Fibroblast of upper back skin (primary cell): ENCODE data around the gene LRBA.

Source experiments
- DNase-seq: peaks from one replicate; pipeline ENCODE4 v3.0.0-alpha.2; 2013

Gene LRBA

DNA sequence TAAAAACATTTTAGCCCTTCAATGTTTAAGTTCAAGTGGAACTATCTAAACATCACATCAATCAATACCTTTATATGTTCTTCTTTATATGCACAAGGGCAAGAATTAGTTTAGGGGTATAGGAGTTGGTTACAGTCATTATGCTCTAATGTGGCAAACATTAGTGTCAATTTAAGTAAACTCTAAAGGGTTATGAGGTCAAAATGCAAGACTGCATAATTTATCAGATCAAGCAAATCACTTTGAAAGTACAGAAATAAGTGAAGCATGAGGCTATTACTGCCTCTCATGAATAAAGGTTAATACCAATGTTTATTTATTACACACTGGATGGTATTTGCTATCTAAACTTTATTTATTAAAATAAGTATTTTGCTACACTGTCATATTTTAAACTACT is 373.5 kb downstream of the LRBA start:
- DNase-seq = no peak

DNA sequence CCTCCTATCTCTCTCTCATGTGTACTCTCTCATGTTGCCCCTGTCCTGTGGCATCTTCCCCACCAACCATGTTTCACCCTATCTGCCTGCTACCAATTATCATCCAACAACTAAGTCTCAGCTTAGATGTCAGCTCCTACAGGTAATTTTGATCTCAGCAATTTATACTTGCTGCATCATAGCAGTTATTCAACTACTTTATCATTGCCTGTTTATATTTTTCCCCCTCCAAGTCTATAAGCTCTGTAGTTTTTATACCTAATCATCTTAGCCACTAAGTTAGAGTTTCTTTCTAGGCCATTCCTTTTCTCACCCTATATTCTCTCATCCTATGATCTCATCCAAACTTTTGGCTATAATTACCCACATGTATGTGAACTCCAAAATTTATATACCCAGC is 382.4 kb downstream of the LRBA start:
- DNase-seq = no peak

DNA sequence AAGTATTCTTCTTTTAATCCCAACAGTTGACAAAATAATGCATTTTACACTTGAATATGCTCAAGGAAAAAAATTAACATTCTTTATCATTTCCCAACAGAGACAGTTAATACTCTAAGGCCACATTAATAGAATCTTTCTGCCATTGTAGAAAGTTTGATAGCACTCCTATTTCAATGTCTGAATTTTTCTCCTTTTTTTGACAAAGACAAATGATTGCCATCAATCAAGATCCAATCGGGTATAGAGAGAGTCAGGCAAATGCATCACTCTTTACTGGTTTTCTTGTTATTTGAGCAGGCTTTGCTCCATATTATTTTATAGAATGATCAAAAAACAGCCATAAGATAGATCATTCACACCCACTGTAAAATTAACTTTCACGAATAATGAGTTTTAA is 387.0 kb downstream of the LRBA start:
- no peak for DNase-seq

DNA sequence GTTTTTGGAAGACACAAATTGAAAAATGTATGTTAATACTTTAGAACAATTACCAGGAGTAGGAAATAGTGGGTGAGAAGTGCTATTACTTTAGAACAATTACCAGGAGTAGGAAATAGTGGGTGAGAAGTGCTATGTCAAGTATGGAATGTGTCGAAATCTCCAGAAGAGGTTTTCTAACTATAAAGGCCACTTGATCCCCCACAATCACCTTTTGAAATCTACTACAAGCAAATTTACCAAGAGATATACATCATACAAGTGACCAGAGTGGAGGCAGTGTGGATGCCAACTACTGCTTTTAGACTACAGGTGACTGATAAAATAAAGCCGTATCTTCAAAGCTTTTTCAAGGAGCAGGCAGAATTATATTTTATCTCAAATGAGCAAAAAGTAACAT is 390.1 kb downstream of the LRBA start:
- no peak for DNase-seq

DNA sequence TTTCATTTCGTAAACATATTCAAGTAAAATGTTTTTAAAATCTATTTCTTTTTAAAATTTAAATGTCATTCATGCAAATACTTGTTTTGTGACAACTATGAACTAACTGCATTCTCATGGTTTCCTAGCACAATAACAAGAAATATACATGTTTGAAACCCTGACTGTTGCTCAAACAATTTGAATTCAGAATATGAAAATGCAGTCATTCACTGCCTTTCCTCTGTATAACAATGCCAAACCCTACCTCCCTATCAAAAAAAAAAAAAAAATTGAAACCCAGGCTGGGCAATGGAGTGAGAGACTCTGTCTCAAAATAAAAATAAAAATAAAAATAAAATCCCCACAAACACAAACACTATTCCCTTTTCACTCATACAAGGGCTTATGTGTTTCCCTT is 391.0 kb downstream of the LRBA start:
- no peak for DNase-seq

DNA sequence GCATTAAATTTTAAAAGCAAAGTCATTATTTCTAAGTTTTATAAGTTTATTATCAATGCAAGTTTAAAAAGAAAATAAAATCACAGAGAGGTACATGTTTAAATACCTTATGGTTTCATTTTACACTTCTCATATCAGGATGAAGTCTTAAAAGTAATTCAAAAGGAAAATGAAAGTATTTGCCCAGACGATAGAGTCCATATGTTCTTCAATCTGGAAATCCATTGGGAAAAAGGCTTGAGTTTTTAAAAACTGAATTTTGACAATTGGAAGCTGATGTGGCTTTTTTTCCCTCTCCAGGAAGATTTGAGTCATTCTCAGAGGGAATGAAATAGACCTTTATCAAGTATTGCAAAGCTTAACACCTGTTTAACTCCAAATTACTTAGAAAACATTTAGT is 396.0 kb downstream of the LRBA start:
- DNase-seq = peak; percentile 40

DNA sequence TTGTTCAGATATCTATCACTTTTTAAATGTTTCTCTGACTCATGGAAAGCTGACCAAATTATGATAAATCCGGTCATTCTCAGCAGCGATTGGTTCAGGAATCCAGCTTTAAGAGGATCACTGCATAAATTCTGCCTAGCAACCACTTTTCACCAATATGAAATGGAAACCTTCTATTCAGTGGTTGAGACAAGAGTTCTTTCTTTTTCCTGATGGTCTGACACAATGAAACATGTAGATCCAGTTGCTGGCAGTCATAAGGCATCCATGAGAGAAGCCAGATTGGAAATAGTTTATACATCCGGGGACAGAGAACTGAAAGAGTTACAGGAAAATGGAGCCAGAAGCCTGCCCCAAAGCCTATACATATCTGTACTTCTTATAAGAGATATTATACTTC is 406.0 kb downstream of the LRBA start:
- DNase-seq = no peak

DNA sequence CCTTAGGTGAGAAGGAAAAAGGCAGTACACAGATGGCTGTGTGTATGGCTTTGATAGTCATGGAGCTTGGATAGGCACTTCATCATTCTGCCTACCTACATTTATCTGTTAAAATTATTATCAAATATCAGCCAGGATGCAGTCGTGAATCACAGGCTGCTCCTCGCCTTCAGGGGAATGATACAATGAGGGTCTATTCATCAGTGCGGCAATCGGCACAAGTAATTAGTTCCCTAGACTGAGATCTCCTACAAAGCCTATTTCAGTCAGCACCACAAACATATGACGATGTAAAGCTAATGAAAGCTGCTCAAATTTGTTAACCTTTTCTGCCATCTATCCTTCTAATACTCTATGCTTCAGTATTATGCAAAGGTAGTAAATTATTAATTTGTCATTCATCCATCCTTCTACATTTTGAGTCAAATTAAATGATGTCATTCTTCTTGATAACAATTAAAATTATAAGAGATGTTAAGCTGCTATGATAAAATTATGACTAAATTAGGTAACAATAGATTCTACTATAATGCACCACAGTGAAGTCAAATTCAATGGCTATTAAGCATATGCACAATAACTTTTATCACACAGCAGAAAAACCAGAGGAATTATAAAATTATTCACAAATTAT is 414.2 kb downstream of the LRBA start:
- DNase-seq = no peak

DNA sequence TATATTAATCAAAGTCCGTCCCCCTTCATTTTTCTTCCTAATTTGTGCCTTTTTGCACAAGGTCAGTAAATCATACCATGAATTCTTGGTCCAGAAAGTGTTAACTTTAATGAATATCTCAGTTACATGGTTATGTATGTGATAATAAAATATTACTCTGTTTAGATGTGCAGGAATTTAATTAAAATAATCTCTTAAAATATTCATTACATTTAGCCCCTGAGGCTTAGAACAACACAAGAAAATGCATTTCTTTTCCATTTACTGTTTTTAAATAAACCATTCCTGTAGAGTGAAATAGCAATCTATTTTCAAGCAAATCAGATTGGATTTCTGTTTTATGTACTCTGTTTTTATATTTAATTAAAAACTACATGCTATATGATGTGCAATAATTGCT is 415.5 kb downstream of the LRBA start:
- no peak for DNase-seq

DNA sequence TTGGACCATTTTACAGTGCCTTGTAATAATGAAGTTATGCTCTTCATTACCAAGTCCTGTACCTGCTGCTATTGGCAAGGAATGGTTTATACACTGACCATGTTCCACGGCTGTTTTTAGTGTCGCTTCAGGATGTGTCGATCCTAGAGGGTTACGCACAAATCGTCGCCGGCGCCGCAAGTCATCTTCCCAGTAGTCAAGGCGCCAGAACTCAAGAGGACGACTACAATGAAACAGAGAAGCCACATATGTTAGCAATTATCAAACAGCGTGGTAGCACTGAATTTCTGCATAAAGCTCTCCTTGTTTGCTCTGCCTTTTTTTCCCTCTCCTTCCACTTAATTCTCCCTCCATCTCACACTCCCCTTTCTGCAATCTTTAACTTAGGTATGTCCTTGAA is 416.2 kb downstream of the LRBA start:
- peak; percentile 41 for DNase-seq

DNA sequence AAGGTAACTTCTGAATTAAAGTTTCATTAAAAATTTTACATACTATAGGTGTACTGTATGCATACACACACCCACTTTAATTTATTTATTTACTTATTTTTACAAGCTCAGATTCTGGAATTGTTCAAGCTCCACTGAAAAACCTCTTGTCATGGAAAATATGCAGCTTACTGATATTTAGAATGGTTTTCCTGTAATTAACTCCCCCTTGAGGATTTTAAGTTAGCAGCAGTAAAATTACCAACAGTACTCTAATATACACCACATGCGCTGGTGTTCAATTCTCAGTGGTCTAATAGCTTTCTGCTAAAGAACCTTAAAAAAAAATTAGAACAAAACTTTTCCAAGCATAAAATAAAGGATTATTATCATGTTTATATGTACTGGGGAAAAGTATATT is 421.1 kb downstream of the LRBA start:
- DNase-seq = peak; percentile 34

DNA sequence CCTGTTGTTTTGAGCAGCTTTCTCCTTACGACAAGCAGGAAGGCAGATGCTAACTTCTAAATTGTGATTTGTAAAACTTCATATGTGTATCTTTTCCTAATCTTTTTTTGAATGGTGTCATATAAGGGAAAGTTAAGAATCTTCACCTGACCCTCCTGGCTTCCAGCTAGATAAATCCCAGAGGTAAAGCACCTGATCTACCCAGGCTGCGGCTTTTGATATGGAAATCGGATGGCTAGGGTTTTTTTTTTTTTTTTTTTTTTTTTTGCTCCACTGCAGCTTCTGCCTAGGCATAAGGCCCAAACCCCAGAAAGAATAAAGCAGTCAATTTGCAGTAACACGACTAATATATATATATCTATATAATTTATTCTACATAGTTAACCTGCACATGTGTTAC is 423.2 kb downstream of the LRBA start:
- no peak for DNase-seq

DNA sequence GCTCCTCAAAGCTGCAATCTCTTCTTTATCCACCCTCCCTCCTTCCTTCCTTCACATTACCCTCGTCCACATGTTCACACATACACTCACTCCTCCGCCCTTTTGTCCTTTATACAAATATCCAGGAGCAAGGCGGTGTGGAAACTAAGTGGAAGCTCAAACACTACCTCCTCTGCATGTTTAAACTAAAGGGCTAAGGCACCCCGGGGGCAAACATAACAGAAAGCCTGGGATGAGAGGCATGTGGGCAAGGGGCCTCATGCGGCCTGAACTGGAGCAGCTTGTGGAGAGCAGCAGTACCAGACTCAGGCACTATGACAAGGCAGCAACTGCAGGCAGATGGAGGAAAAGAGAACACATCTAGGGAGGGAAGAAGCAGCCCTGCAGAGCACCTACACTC is 423.7 kb downstream of the LRBA start:
- no peak for DNase-seq

DNA sequence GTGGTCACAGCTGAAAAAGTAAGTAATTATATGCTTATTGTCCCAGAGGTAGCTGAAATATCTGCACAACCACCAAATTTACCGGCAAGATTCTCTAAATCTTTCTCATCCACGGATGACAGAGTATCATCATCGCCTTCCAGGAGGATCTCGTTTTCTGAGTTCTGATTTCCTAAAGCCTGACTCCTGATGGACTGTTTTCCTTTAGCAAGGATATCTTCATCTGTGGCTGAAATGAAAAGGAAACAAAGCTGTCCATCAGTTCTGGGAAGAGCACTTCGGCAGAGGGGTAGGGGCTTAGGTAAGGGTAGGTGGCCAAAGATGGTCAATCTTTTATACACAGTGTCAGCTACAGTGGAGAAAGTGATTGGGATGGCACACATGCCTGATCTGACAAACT is 424.5 kb downstream of the LRBA start:
- no peak for DNase-seq

DNA sequence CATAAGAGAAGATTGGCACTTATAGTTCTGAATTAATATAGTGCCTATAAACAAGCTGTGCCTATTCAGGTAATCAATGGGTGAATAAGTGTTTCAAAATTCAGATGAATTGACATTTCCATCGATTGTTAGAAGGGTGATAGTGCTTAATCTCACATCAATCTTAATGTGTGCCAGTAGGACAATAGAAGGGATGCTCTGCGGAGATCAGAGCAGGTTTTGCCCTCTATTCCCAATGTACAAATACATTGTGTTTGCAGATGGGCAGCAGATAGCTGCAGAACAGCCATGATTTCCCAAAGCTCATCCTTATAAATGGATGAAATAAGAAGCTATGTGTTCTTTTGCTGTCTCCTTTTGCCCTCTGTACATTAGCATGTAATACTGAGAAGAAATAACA is 425.9 kb downstream of the LRBA start:
- no peak for DNase-seq

DNA sequence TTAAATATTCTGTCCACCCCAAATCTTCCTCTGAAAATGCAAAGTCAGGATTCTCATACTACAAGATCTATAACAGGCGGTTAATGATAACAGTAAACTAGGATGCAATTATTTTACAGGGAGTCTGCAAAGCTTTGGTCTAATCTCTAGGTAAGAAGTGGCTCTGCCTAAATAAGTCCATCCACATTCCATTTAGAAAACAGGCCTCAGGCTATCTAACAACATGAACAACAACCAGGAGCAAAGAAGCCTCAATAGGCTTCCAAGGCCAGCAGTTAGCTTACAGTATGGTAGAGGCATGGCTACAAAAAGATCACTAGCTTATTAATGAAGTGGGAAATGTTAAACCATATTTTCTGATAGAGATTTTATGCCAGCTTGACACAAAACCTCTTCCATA is 426.8 kb downstream of the LRBA start:
- DNase-seq = no peak

DNA sequence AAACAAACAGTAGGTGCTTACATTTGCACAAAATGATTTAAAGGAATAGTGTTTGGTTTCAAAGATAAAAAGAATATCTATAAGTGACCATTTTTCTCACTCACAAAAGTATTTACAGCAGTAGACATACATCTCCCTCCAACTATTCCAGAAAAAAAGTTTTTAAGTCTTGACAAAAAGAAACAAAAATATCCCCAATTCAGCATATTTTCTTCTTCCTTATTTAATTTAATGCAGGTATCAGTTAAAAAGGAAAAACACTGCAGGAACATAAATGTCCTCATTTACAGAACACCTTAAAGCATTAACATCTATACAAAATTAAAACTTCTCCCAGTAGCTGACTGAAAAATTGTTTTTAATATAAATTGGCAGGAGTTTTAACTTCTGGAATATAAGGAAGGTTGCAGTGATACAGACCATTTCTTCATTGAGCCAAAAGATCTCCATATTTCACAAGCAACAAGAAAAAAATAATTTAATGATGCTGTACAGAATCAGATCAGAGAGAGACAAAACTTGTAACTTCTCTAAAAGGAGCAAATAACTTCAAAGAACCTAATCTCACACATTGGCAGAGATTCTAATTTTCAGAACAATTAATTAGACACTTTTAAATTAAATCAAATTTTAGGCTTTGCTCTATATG is 428.8 kb downstream of the LRBA start:
- no peak for DNase-seq

DNA sequence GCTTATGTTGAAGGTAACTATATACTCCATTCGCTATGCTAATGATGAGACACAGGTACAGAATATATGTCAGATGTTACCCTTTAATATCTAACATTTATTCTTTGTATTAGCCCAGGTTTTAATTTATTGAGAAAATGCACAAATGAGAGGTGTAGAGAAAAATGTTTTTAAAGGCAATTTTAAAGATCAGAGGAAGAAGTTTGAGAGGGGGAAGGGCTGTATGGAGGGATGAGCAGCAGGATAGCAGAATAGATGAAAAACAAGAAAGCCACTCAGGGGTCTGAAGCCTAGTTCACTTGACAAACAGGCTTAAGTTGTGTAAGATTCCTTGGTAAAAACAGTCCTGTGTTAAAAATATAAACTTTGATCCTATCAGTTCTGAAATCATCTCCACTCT is 429.5 kb downstream of the LRBA start:
- DNase-seq = no peak

DNA sequence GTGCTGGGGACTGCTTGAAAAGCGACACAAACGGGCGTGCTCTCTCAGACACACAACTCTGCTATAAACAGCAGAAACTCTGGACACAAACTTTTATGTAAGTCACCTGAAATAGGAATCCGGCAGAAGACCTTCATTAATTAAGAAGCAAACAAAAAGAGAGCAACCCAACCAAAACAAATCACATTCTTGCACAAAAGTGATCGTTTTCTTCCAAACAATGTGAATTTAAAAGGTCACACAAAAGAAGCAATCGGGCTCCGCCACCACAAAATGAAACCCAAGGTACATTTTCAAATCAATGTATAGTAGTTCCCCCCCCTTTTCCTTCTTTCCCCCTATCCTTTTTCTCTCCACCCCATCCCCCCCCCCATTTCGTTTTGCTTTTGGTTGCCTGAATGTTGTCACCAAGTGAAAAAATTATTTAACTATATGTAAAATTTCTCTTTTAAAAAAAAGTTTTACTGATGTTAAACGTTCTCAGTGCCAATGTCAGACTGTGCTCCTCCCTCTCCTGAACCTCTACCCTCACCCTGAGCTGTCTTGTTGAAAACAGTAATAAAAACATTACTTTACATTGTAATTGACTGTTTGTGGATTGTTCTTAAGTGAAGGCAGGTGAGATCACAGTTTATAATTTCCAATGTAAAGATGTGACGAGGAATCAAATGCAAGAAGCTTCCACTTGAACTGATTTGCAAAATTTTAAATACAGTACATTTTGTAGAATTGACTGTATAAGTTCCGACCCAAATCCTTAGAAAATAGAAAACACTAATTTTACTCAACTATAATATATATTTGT is 430.8 kb downstream of the LRBA start:
- DNase-seq = no peak

DNA sequence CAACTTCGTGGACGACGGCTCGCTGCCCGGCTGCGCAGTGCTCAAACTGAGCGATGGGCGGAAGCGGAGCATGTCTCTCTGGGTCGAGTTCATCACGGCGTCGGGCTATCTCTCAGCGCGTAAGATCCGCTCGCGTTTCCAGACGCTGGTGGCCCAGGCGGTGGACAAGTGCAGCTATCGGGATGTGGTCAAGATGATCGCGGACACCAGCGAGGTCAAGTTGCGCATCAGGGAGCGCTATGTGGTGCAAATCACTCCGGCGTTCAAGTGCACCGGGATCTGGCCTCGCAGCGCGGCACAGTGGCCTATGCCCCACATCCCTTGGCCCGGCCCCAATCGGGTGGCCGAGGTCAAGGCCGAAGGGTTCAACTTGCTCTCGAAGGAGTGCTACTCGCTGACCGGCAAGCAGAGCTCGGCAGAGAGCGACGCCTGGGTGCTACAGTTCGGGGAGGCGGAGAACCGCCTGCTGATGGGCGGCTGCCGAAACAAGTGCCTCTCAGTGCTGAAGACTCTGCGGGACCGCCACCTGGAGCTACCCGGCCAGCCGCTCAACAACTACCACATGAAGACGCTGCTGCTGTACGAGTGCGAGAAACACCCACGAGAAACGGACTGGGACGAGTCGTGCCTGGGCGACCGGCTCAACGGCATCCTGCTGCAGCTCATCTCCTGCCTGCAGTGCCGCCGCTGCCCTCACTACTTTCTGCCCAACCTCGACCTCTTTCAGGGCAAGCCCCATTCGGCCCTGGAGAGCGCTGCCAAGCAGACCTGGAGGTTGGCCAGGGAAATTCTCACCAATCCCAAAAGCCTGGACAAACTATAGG is 431.6 kb downstream of the LRBA start:
- peak; percentile 13 for DNase-seq

DNA sequence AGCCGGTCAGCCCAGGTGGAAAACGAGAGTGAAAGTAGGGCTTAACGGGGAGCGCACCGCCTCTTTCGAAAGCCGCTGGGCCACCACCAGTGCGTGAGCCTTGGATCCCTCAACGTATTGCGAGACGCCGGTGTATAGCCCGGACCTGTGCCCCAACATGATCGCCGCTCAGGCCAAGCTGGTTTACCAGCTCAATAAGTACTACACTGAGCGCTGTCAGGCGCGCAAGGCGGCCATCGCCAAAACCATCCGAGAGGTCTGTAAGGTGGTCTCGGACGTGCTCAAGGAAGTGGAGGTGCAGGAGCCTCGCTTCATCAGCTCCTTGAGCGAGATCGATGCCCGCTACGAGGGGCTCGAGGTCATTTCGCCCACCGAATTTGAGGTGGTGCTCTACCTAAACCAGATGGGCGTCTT is 432.2 kb downstream of the LRBA start:
- peak; percentile 20 for DNase-seq

DNA sequence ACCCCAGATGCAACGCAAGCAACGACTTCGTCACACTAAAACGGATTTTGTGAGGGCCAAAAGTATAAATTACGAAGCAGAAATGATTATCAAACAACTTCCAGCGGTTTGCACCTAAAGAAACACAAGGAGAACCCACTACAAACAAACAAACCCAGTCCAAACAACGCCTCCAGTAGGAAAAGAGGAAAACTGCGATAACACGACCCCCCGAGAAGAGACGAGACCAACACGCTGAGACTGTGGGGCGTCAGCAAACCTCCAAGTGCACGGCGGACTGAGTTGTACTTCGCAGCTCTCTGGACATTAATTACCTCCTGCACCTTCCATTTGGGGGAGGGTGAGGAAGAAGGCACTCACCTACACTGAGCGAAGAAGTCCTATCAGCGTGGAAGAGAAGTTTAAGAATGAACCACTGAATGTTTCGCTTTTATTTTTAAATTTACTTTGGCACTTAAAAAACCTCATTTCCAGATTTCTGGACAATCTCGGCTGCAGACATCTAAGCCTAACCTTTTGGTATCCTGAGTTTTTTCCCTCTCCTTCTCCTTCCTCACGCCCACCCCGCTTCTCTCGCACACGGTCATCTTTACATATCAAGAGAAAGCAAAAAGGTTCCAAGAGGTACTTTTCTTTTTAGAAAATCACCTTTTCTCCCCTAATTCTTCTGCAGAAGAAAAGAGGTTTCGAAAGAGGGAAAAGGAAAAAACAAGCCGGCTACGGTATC is 432.8 kb downstream of the LRBA start, which contains the start of gene MAB21L2:
Gene MAB21L2, plus strand, starts transcription at position 6 of the 727 bp plus-strand sequence. CDS start 879 bp downstream, outside the sequence.
- peak; percentile 8 for DNase-seq

DNA sequence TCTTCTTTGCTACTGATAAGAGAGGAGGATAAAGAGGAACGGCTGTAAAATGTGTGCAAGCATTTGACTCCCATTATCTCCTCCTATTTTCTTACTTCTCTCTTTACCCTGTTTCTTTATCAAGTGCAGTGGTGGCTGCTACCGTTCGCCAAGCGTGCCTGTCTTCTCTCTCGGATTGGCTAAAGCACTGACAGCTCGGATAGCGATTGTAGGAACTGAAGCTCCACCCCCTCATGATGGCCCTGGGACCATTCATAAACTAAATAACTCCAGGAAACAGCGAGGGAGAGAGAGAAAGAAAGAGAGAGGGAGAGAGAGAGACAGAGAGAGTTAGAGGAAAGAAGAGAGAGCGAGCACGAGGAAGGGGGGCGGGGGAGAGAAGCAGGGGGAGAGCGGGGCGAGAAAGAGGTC is 433.4 kb downstream of the LRBA start:
- peak; percentile 66 for DNase-seq
